BJ (cell line): Measurements from ENCODE around the gene LMAN1L. TPM values are rescaled to one million over a fixed set of nuclear protein-coding genes. Genes with fewer than 3 reads are reported as not detected.

Experiments used
- CTCF ChIA-PET: fragments of 350-600 bp; formaldehyde crosslinking; extraction: SDS; loops from one replicate; lab custom pipeline; 2021; ENCODE audit warnings: antibody characterized with exemption, inconsistent platforms; lab: Yijun Ruan, JAX
- POLR2A ChIA-PET: fragments of 300-600 bp; sonication (Branson Sonifier 250); formaldehyde crosslinking; extraction: SDS; loops from one replicate; lab custom pipeline; 2021; ENCODE audit warnings: antibody characterized with exemption; lab: Charles Lee
- DNase-seq: peaks from one replicate; pipeline ENCODE4 v3.0.0-alpha.2; 2011; ENCODE audit warnings: low read depth
- H3K27me3 ChIP-seq: 2 replicates; pipeline ENCODE4 v1.6.0; 2011; ENCODE audit warnings: low read length; ENCODE audit not compliant: control insufficient read depth, insufficient read depth
- H3K36me3 ChIP-seq: 2 replicates; pipeline ENCODE4 v1.5.1; 2011; ENCODE audit warnings: low read length; ENCODE audit not compliant: control insufficient read depth, insufficient read depth
- H3K4me3 ChIP-seq: 2 replicates; pipeline ENCODE4 v1.5.1; 2011; ENCODE audit warnings: low read depth, mild to moderate bottlenecking, control low read depth, low read length
- polyA plus RNA-seq: library from polyadenylated mRNA; depleted of rRNA; stranded (reverse); fragments of >200 nt; gene quantifications from 2 replicates; pipeline ENCODE4 v1.2.3, GENCODE V29; 2011
- TF ChIP-seq, protein P1 (sequence below): IDR thresholded peaks from 2 replicates; pipeline ENCODE4 v1.5.1; 2011; ENCODE audit warnings: low read depth, mild to moderate bottlenecking, control low read depth, inconsistent platforms, low read length, moderate library complexity; ENCODE audit not compliant: insufficient read depth

The LMAN1L gene
- polyA plus RNA-seq, 1 experiment = not detected

DNA sequence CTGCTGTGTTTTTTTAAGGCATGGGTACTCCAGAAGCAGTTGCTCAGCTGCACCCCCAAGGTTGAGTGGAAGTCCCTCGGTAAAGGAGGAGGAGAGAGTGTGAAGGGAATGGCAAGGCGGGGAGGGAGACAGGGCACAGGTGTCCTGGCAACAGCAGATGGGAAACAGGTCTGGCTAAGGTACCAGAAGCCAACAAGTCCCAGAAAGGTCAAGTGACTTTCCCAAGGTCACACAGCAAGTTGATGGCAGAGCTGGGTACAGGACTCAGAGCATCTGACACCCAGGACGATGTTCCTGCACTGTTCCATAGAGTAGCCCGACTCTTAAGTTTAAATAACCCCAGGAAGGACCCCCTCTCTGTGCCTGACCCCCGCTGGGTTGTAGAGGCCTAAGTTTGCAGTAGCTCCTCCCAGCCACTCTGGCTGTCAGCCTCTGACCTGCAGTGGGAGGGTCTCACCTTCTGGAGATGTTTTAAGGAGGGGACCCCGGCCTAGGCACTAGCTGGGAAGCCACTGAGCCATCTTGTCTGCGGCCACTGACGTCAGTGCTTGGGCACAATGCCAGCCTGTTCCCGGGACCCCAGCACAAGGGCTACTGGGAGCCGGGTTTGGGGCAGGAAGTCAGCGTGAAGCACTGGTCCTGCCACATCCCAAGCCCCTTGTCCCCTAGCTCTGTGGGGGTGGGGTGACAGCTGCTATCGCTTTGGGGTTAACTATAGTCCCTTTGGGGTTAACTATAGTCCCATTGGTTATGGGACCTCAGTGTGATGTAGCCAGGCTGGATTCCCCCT, 20.2 kb upstream of the LMAN1L start:
- TF ChIP-seq, protein P1, sequence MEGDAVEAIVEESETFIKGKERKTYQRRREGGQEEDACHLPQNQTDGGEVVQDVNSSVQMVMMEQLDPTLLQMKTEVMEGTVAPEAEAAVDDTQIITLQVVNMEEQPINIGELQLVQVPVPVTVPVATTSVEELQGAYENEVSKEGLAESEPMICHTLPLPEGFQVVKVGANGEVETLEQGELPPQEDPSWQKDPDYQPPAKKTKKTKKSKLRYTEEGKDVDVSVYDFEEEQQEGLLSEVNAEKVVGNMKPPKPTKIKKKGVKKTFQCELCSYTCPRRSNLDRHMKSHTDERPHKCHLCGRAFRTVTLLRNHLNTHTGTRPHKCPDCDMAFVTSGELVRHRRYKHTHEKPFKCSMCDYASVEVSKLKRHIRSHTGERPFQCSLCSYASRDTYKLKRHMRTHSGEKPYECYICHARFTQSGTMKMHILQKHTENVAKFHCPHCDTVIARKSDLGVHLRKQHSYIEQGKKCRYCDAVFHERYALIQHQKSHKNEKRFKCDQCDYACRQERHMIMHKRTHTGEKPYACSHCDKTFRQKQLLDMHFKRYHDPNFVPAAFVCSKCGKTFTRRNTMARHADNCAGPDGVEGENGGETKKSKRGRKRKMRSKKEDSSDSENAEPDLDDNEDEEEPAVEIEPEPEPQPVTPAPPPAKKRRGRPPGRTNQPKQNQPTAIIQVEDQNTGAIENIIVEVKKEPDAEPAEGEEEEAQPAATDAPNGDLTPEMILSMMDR = no peak
- Histone ChIP-seq H3K36me3 (no peaks in the 10 kb centered on the region; the same call in 1 of the 2 replicates), H3K27me3 (no peaks in the 10 kb centered on the region), H3K4me3 (no peak overlapping the region)
- ChIA-PET CTCF (interaction anchor here (0.6 to 9.7 kb wide), 6 partner anchors 8 to 161 kb away, joined by 3 to 62 read pairs (median 13); partner anchors contain the start of gene CSK), POLR2A (no interaction called here)
- no peak for DNase-seq

DNA sequence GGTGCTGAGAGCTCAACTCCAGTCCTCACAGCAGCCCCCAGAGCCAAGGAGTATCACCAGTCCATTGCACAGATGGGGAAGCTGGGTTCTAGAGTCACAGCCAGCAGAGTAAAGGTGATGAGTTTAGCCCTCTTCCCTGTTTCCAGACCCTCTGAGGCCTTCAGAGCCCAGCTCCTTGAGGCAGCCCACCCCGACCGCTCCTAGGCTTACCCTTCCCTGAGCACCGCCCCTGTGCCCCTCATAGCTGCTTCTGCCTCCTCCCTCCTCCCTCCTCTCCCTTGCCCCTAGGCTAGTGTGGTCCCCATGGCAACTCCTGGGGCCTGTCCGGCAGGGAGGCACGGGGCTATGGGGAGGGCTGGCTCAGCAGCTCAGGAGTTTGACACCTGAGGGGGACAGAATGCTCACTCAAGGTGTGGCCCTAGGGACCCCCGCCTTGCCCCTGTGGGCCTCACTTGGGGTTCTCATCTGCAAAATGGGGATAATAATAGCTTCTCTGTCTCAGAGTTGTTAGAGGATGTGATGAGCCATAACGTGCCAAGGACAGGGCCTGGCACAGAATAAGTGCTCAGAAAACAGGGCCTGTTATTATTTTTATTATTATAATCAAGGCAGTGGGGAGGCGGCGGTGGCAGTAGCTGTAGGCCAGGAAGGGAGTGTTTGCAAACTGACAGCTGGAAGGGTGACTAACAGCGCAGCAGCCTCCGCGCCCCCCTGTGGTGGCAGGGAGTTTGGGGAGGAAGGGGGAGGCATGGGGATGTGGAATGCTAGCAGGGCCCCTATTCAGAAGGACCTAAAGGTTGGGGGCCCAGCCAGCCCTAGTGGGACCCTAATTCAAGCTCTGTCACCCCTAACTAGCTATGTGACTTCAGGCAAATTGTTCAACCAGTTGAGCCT, 19.3 kb upstream of the LMAN1L start:
- TF ChIP-seq, protein P1 = peak; percentile 24; the same call in 1 of the 2 replicates
- CTCF ChIA-PET = interaction anchor here (0.6 to 9.7 kb wide), 9 partner anchors 12 to 162 kb away, joined by 3 to 62 read pairs (median 4); partner anchors contain the start of gene CSK
- Histone ChIP-seq H3K36me3 (no peaks in the 10 kb centered on the region; the same call in 1 of the 2 replicates), H3K4me3 (no peak overlapping the region), H3K27me3 (no peaks in the 10 kb centered on the region)
- no peak for DNase-seq
- POLR2A ChIA-PET = interaction anchor here (0.6 kb wide), 1 partner anchor 264 kb away, joined by 5 read pairs; no protein-coding TSS in a partner anchor

DNA sequence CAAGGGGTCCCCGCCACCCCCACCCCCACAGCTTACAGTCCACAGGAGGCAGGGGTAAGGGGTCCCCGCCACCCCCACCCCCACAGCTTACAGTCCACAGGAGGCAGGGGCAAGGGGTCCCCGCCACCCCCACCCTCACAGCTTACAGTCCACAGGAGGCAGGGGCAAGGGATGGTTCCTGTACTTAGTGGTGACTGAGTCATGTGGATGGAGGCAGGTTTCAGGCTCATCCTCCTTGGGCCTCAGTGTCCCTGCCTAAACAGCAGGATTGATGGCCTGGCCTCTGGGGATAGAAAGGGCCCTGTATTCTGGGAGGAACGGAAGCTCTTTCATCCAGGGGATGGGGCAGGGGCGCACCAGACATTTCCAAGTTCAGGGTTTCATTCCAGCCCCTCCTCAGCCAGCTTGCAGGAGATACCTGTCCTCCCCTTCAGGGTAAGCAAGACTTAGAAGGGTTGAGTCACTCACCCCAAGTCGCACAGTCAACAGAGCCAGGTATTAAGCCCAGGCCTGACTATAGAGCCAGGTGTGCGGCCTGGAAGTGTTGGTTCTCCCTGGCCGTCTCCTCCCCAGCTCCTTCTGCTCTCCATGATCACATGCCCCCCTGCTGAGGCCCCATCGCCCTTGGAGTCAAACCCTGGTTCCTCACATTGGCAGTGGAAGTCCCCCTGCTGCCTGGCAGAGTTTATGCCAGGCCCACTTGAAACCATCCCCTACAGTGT, 18.2 kb upstream of the LMAN1L start:
- Histone ChIP-seq H3K36me3 (peaks cover 2% of the 10 kb centered on the region), H3K27me3 (no peaks in the 10 kb centered on the region), H3K4me3 (no peak overlapping the region)
- TF ChIP-seq, protein P1 = no peak
- DNase-seq = no peak
- CTCF ChIA-PET = interaction anchor here (0.9 to 9.7 kb wide), 6 partner anchors 11 to 163 kb away, joined by 3 to 62 read pairs (median 4); partner anchors contain the start of gene CSK
- POLR2A ChIA-PET = no interaction called here

DNA sequence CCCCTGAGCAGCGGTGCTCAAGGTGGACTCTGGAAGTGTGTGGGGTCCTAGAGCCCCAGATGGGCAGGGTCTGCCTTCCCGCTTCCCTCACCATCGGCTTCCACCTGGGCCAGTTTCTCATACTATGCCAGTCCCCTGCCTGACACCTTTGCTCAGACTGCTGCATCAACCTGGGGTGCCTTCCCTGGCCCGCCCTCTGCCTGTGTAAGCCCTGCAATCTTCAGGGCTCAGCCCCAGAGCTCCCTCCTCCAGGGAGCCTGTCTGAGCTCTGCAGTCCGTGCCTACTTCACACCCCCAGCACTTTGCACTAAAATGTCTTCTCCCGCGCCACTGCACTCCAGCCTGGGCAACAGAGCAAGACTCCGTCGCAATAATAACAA, 17.7 kb upstream of the LMAN1L start:
- POLR2A ChIA-PET = no interaction called here
- TF ChIP-seq, protein P1 = no peak
- Histone ChIP-seq H3K4me3 (no peak overlapping the region), H3K36me3 (peaks cover 6% of the 10 kb centered on the region), H3K27me3 (no peaks in the 10 kb centered on the region)
- CTCF ChIA-PET = interaction anchor here (1.2 to 9.7 kb wide), 4 partner anchors 10 to 163 kb away, joined by 3 to 62 read pairs (median 7); partner anchors contain the start of gene CSK
- DNase-seq = no peak
